ENCODE results near the gene PRCC.
"Not testable (repeated sequence)": the region's sequence is repeated elsewhere in the genome, so short reads cannot be mapped to it uniquely, and the experiment has no call there.

The PRCC gene

GRCh38 chr1:156744786-156745419, 22.4 kb upstream of the PRCC start:
- DNase-seq, result no peak

- no peak for DNase-seq
Measured at GRCh38 chr1:156745881-156746280, 21.5 kb upstream of the PRCC start.

- DNase-seq, result no peak
Measured at GRCh38 chr1:156746406-156746727, 21.0 kb upstream of the PRCC start.

- DNase-seq, result peak; percentile 51 to 82
Measured at GRCh38 chr1:156746728-156747631, 20.4 kb upstream of the PRCC start.

- no peak for DNase-seq
Measured at GRCh38 chr1:156747742-156748669, 19.3 kb upstream of the PRCC start.

GRCh38 chr1:156748670-156749418, 18.5 kb upstream of the PRCC start:
- DNase-seq, result peak; percentile 17 to 23

GRCh38 chr1:156749419-156750118, 17.8 kb upstream of the PRCC start:
- DNase-seq, result no peak

GRCh38 chr1:156750191-156750672, 17.1 kb upstream of the PRCC start:
- DNase-seq, result no peak

GRCh38 chr1:156750711-156751450, 16.5 kb upstream of the PRCC start:
- no peak for DNase-seq

GRCh38 chr1:156751451-156751756, 15.9 kb upstream of the PRCC start, which contains the start of gene HDGF:
TSS of gene HDGF (minus strand) at chr1:156751675. CDS start at chr1:156751429, 246 bp downstream.
- DNase-seq, result no peak

- peak; percentile 94 to 99 for DNase-seq
Measured at GRCh38 chr1:156751757-156752481, 15.4 kb upstream of the PRCC start.

- DNase-seq, result no peak
Measured at GRCh38 chr1:156752843-156753482, 14.4 kb upstream of the PRCC start.

GRCh38 chr1:156754219-156754618, 13.1 kb upstream of the PRCC start:
- no peak for DNase-seq

GRCh38 chr1:156755527-156755950, 11.8 kb upstream of the PRCC start:
- no peak for DNase-seq

GRCh38 chr1:156756355-156756754, 11.0 kb upstream of the PRCC start:
- no peak for DNase-seq

- DNase-seq, result not testable (repeated sequence)
Measured at GRCh38 chr1:156757572-156758253, 9.6 kb upstream of the PRCC start.

GRCh38 chr1:156760092-156760795, 7.1 kb upstream of the PRCC start:
- DNase-seq, result no peak

- DNase-seq, result no peak
Measured at GRCh38 chr1:156760796-156761104, 6.6 kb upstream of the PRCC start.

- not testable (repeated sequence) for DNase-seq
Measured at GRCh38 chr1:156765136-156765535, 2.2 kb upstream of the PRCC start.
